ENCODE measurements around the gene EFHC2.

DNA sequence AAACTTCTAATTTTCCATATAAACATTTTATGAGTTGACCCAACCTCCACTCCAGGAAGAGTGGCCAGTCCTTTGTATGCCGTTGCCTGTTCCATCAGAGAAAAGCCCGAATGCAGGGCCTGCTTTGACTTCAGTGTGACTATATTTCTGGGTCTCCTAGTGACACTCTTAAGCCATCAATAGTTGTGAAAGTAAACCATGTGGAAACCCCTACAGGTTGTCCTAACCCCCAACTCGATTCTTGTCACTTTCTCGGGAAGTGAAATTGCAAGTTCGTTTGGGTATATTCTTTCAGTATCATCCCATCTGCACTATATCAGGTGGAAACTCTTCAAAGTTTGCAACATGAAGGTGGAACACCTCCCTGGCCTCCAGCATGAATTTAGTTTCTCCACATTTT lies 52.8 kb downstream of the EFHC2 start:
- TF ChIP-seq TCF7L2 (IDR thresholded peaks at IDR 0.05; ENCODE audit: borderline replicate concordance, extremely low read depth, insufficient read depth, insufficient read length), result no peak
- TF ChIP-seq, protein P1, sequence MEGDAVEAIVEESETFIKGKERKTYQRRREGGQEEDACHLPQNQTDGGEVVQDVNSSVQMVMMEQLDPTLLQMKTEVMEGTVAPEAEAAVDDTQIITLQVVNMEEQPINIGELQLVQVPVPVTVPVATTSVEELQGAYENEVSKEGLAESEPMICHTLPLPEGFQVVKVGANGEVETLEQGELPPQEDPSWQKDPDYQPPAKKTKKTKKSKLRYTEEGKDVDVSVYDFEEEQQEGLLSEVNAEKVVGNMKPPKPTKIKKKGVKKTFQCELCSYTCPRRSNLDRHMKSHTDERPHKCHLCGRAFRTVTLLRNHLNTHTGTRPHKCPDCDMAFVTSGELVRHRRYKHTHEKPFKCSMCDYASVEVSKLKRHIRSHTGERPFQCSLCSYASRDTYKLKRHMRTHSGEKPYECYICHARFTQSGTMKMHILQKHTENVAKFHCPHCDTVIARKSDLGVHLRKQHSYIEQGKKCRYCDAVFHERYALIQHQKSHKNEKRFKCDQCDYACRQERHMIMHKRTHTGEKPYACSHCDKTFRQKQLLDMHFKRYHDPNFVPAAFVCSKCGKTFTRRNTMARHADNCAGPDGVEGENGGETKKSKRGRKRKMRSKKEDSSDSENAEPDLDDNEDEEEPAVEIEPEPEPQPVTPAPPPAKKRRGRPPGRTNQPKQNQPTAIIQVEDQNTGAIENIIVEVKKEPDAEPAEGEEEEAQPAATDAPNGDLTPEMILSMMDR (IDR thresholded peaks at IDR 0.05 in 2 of 3, conservative IDR thresholded peaks at IDR 0.05 in 1 of 3; ENCODE audit: borderline replicate concordance in 1 of 3, insufficient read depth in 1 of 3, low read depth in 2 of 3, low read length in 2 of 3), result no peak
- no peak for TF ChIP-seq CEBPB (IDR thresholded peaks at IDR 0.05; ENCODE audit: low read depth)
- no peak for TF ChIP-seq JUND (IDR thresholded peaks at IDR 0.05)
- no peak for TF ChIP-seq POLR2AphosphoS5 (IDR thresholded peaks at IDR 0.05; ENCODE audit: low read depth, low read length)
- TF ChIP-seq, protein P2, sequence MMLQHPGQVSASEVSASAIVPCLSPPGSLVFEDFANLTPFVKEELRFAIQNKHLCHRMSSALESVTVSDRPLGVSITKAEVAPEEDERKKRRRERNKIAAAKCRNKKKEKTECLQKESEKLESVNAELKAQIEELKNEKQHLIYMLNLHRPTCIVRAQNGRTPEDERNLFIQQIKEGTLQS (IDR thresholded peaks at IDR 0.05), result no peak
- TF ChIP-seq POLR2A (IDR thresholded peaks at IDR 0.05; ENCODE audit: borderline replicate concordance, extremely low read depth, insufficient read depth, insufficient read length), result no peak
- TF ChIP-seq, protein P3, sequence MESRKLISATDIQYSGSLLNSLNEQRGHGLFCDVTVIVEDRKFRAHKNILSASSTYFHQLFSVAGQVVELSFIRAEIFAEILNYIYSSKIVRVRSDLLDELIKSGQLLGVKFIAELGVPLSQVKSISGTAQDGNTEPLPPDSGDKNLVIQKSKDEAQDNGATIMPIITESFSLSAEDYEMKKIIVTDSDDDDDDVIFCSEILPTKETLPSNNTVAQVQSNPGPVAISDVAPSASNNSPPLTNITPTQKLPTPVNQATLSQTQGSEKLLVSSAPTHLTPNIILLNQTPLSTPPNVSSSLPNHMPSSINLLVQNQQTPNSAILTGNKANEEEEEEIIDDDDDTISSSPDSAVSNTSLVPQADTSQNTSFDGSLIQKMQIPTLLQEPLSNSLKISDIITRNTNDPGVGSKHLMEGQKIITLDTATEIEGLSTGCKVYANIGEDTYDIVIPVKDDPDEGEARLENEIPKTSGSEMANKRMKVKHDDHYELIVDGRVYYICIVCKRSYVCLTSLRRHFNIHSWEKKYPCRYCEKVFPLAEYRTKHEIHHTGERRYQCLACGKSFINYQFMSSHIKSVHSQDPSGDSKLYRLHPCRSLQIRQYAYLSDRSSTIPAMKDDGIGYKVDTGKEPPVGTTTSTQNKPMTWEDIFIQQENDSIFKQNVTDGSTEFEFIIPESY (IDR thresholded peaks at IDR 0.05; ENCODE audit: extremely low read depth, insufficient replicate concordance, low read length), result no peak
- TF ChIP-seq RAD21 (IDR thresholded peaks at IDR 0.05; ENCODE audit: low read depth), result no peak
- TF ChIP-seq SIN3A (IDR thresholded peaks at IDR 0.05; ENCODE audit: low read depth), result no peak
- TF ChIP-seq, protein P4, sequence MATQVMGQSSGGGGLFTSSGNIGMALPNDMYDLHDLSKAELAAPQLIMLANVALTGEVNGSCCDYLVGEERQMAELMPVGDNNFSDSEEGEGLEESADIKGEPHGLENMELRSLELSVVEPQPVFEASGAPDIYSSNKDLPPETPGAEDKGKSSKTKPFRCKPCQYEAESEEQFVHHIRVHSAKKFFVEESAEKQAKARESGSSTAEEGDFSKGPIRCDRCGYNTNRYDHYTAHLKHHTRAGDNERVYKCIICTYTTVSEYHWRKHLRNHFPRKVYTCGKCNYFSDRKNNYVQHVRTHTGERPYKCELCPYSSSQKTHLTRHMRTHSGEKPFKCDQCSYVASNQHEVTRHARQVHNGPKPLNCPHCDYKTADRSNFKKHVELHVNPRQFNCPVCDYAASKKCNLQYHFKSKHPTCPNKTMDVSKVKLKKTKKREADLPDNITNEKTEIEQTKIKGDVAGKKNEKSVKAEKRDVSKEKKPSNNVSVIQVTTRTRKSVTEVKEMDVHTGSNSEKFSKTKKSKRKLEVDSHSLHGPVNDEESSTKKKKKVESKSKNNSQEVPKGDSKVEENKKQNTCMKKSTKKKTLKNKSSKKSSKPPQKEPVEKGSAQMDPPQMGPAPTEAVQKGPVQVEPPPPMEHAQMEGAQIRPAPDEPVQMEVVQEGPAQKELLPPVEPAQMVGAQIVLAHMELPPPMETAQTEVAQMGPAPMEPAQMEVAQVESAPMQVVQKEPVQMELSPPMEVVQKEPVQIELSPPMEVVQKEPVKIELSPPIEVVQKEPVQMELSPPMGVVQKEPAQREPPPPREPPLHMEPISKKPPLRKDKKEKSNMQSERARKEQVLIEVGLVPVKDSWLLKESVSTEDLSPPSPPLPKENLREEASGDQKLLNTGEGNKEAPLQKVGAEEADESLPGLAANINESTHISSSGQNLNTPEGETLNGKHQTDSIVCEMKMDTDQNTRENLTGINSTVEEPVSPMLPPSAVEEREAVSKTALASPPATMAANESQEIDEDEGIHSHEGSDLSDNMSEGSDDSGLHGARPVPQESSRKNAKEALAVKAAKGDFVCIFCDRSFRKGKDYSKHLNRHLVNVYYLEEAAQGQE (IDR thresholded peaks at IDR 0.05; ENCODE audit: low read depth), result no peak
- no peak for TF ChIP-seq EZH2phosphoT487 (IDR thresholded peaks at IDR 0.05; ENCODE audit: borderline replicate concordance)
- no peak for TF ChIP-seq ZNF274 (IDR thresholded peaks at IDR 0.05; ENCODE audit: low read depth, low read length)
- TF ChIP-seq EZH2 (IDR thresholded peaks at IDR 0.05), result no peak
